ENCODE results near the gene FAM174B.

Gene FAM174B

GRCh38 chr15:92595506-92596381, 59.8 kb downstream of the FAM174B start:
- TF ChIP-seq REST (IDR thresholded peaks at IDR 0.05; ENCODE audit: low read depth) (no peak), TAF1 (IDR thresholded peaks at IDR 0.05; ENCODE audit: low read depth) (no peak), RAD21 (IDR thresholded peaks at IDR 0.05; ENCODE audit: low read depth) (0 out of 2 replicates have a peak, but pooled peaks have one; percentile 3), NFIC (IDR thresholded peaks at IDR 0.05) (no peak), MAX (IDR thresholded peaks at IDR 0.05) (no peak)

- TF ChIP-seq NFIC (IDR thresholded peaks at IDR 0.05) = no peak
- TF ChIP-seq ZBTB7A (IDR thresholded peaks at IDR 0.05; ENCODE audit: low read depth) = no peak
- TF ChIP-seq USF1 (IDR thresholded peaks at IDR 0.05) = no peak
- no peak for TF ChIP-seq EGR1 (IDR thresholded peaks at IDR 0.05)
- TF ChIP-seq EP300 (IDR thresholded peaks at IDR 0.05; ENCODE audit: borderline replicate concordance) = no peak
- TF ChIP-seq TCF12 (IDR thresholded peaks at IDR 0.05; ENCODE audit: low read depth) = no peak
- no peak for TF ChIP-seq TAF1 (IDR thresholded peaks at IDR 0.05; ENCODE audit: low read depth)
- no peak for TF ChIP-seq CEBPB (IDR thresholded peaks at IDR 0.05)
- TF ChIP-seq YY1 (IDR thresholded peaks at IDR 0.05; ENCODE audit: low read depth) = no peak
- TF ChIP-seq TEAD4 (IDR thresholded peaks at IDR 0.05) = no peak
- no peak for TF ChIP-seq FOXM1 (IDR thresholded peaks at IDR 0.05; ENCODE audit: borderline replicate concordance, low read depth)
- TF ChIP-seq RAD21 (IDR thresholded peaks at IDR 0.05; ENCODE audit: low read depth) = no peak
- TF ChIP-seq REST (IDR thresholded peaks at IDR 0.05; ENCODE audit: low read depth) = no peak
- no peak for TF ChIP-seq MAX (IDR thresholded peaks at IDR 0.05)
- TF ChIP-seq CREB1 (IDR thresholded peaks at IDR 0.05; ENCODE audit: low read depth) = no peak
Measured at GRCh38 chr15:92591275-92591674, 64.3 kb downstream of the FAM174B start.

- no peak for TF ChIP-seq TCF12 (IDR thresholded peaks at IDR 0.05; ENCODE audit: low read depth)
- TF ChIP-seq REST (IDR thresholded peaks at IDR 0.05; ENCODE audit: low read depth) = no peak
- no peak for TF ChIP-seq NFIC (IDR thresholded peaks at IDR 0.05)
- no peak for TF ChIP-seq USF1 (IDR thresholded peaks at IDR 0.05)
- TF ChIP-seq EP300 (IDR thresholded peaks at IDR 0.05; ENCODE audit: borderline replicate concordance) = no peak
- no peak for TF ChIP-seq TEAD4 (IDR thresholded peaks at IDR 0.05)
- TF ChIP-seq RAD21 (IDR thresholded peaks at IDR 0.05; ENCODE audit: low read depth) = no peak
- TF ChIP-seq FOXM1 (IDR thresholded peaks at IDR 0.05; ENCODE audit: borderline replicate concordance, low read depth) = no peak
- no peak for TF ChIP-seq ZBTB7A (IDR thresholded peaks at IDR 0.05; ENCODE audit: low read depth)
- TF ChIP-seq CREB1 (IDR thresholded peaks at IDR 0.05; ENCODE audit: low read depth) = no peak
- no peak for TF ChIP-seq YY1 (IDR thresholded peaks at IDR 0.05; ENCODE audit: low read depth)
- no peak for TF ChIP-seq EGR1 (IDR thresholded peaks at IDR 0.05)
Measured at GRCh38 chr15:92586966-92587365, 68.6 kb downstream of the FAM174B start.

- TF ChIP-seq CREB1 (IDR thresholded peaks at IDR 0.05; ENCODE audit: low read depth) = no peak
- TF ChIP-seq USF1 (IDR thresholded peaks at IDR 0.05) = no peak
- no peak for TF ChIP-seq TAF1 (IDR thresholded peaks at IDR 0.05; ENCODE audit: low read depth)
- TF ChIP-seq RAD21 (IDR thresholded peaks at IDR 0.05; ENCODE audit: low read depth) = no peak
- no peak for TF ChIP-seq ZBTB7A (IDR thresholded peaks at IDR 0.05; ENCODE audit: low read depth)
- no peak for TF ChIP-seq EP300 (IDR thresholded peaks at IDR 0.05; ENCODE audit: borderline replicate concordance)
- TF ChIP-seq TEAD4 (IDR thresholded peaks at IDR 0.05) = no peak
- TF ChIP-seq EGR1 (IDR thresholded peaks at IDR 0.05) = no peak
- TF ChIP-seq REST (IDR thresholded peaks at IDR 0.05; ENCODE audit: low read depth) = no peak
- TF ChIP-seq FOXM1 (IDR thresholded peaks at IDR 0.05; ENCODE audit: borderline replicate concordance, low read depth) = no peak
- no peak for TF ChIP-seq MAX (IDR thresholded peaks at IDR 0.05)
- TF ChIP-seq NFIC (IDR thresholded peaks at IDR 0.05) = no peak
- no peak for TF ChIP-seq CEBPB (IDR thresholded peaks at IDR 0.05)
- no peak for TF ChIP-seq TCF12 (IDR thresholded peaks at IDR 0.05; ENCODE audit: low read depth)
Measured at GRCh38 chr15:92586383-92586942, 69.1 kb downstream of the FAM174B start.

Data from Ishikawa (cell line).